ENCODE data around the gene STK39.

STK39 gene

DNA sequence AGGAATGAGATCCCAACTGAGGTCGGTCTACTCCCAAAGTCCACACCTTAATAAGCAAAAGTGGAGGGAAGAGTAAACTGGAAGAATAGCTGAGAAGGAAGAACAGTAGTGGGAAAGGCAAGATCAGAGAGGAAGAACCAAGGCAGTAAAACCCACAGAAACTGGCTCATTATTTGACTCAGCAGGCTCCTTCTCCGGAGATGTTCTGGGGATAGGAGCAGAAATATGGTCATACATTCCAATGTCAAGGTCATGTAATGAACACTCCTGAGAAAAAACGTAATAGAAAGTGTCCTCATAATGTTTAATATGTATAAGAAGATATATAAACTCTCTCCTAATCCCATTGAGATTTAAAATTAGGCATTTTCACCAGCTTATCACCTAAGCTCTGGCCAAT lies 39.5 kb downstream of the STK39 start:
- DNase-seq (ENCODE audit: low spot score), result no peak

DNA sequence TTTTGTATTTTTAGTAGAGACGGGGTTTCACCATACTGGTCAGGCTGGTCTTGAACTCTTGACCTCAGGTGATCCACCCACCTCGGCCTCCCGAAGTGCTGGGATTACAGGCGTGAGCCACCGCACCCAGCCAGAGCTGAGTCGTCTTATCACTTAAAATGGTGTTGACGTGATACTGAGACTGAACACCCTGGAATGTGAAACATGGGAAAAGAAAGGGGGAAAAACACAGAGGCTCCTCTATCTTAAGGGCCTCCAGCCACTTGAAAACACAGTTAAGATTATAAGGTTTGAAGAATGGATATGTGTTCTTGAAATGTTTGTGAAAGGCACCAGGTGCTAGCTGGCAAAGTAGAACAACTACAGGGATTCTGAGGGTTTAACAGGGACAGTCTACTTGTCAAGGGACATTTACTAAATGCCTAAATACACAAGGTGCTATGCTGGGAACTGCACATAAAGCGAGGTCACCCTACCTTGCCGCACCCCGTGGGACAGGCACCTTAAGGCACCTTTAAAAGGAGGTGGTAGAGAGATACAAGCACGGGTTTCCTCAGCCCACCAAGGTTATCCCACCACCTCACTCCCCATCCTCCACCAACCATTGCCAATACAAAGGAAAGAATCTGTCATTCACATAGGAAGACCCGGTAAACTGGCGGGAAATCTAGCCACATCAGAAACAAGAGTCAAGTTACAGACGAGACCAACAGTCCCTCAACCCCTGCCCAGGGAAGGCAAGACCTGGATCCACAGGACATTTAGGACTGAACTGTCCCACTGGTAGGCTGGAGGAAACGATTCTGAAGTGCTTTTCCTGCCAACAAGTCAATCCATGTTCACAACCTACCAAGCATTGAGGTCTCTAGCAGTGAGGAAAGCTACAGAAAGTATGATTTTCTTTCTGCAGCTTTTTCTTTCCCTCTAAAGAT lies 43.4 kb downstream of the STK39 start:
- DNase-seq (ENCODE audit: low spot score), result no peak

DNA sequence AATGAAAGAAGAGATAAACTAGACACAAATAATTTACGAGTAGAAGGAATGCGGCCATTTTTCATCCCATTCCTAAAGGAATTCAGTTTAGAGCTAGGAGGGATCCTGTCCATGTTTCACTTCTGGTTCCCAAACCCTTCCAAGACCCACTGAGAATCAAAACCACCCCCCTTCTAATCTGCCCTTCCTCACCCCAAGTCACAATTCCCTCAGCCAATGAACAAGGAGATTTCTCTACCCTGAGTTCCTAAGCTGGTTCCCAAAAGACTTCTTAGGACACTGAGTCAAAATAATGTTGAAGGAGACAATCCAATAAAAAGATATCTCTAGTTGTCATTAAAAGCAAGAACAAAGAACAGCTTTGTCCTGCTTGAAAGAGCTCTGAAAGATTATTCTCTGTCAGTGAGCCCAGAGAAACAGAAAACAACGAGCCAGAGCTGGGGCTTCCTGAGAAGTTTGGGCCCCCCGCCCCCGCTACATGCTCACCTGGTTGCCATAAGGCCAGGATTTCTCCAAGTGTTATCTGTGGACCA lies 45.7 kb downstream of the STK39 start:
- peak; percentile 50 for DNase-seq (ENCODE audit: low spot score)

DNA sequence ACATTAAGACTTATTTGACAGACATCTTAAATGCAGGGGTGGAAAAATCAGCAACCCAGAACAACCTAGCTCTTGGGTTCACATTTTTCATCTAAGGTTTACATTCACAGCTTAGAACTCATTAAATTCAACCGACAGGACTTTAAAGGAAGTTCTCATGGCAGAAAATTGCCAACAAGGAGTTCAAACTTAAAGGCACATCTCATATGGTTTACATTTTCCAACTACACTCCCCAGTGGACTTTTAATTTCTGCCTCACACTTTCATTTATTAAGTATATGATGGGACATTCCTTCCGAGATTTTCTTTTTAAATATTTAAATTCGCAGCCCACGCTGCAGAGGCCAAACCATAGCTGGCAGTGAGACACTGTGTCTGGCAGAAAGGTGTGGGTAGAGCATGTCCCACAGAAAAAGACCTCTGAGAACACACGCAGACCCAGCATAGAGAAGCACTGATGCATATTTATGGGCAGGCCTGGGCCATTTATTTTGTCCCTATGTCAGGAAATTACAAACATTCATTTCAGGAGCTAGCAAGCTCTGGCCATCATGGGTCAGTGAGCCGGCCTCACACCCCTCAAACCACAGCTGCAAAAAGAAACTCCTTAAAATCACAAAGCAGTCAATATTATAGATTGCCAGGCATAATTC lies 46.3 kb downstream of the STK39 start:
- no peak for DNase-seq (ENCODE audit: low spot score)

DNA sequence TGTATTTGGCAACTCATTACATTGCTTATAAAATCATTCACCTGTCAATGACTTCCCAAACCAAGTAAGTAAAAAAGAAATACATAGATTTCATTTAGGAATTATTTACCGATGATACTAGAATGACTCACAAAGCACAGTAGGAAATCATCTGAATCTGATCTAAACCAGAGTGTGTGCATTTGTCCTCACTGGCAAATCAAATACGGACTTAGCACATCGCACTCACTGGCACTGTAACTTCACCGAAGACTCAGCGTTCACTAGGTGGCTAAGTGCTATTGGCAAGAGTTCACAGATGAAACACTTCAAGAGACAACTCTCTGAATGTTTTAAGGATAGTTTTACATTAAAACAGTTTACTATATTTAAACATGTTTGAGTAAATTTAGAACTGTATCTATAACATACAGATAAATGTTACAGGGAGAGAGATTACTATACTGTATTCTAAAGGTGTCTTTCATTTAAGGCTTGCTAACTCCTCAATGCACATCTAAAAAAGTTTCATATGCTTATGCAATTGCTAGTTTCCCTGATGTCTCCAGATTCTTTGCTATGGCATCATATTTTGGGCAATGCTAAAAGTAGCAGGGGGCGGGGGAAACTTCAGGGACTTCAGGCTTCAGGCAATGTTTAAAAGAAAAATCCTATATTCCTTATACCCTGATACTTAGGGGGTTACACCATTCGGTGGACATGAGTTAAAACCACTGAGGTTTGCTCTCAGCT lies 48.8 kb downstream of the STK39 start:
- no peak for DNase-seq (ENCODE audit: low spot score)

DNA sequence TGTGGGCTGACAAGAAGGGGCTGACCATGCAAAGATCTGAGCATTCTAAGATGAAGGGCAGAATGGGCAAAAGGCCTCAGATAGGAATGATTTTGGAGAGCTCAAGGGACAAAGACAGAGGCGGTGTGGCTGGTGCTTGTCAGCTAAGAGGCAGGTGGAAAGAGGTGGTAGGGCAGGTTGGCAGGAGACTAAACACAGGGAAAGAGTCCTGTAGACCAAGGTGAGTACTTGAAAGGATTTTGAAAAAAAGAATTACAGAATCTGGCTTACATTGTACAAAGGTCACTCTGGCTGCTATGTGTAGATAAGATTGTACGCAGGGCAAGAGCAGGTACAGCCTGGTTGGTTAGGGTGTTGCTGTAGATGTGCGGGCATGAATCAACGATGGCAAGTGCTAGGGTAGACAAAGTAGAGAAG lies 50.6 kb downstream of the STK39 start:
- DNase-seq (ENCODE audit: low spot score), result no peak

DNA sequence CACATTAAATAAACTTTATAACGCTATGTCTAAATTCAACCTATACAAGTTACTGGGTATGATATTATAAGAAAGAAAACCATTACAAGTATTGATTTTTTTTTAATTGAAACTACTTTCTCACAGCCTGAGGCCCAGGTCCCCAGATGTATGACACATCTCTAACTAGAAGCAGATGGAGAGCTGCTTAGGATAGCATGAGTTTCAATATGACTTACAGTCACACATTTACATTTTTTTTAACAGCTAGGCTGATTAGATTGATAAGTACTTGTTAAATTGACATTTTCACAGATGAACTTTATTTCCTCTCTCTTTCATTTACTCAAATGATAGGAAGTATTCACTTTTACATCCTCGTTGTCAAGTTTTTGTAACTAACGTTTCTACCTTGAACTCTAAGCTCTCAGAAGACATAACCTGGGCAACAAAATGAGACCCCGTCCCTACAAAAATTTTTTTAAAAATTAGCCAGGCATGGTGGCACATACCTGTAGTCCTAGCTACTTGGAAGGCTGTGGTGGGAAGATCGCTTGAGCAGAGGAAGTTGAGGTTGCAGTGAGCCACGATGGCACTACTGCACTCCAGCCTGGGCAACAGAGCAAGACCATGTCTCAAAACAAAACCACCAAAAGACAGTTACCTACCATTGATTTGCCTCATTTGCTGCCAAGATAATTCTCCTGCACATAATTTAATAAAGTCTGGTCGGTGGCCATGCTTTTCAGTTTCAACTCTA lies 52.4 kb downstream of the STK39 start:
- DNase-seq (ENCODE audit: low spot score), result no peak

DNA sequence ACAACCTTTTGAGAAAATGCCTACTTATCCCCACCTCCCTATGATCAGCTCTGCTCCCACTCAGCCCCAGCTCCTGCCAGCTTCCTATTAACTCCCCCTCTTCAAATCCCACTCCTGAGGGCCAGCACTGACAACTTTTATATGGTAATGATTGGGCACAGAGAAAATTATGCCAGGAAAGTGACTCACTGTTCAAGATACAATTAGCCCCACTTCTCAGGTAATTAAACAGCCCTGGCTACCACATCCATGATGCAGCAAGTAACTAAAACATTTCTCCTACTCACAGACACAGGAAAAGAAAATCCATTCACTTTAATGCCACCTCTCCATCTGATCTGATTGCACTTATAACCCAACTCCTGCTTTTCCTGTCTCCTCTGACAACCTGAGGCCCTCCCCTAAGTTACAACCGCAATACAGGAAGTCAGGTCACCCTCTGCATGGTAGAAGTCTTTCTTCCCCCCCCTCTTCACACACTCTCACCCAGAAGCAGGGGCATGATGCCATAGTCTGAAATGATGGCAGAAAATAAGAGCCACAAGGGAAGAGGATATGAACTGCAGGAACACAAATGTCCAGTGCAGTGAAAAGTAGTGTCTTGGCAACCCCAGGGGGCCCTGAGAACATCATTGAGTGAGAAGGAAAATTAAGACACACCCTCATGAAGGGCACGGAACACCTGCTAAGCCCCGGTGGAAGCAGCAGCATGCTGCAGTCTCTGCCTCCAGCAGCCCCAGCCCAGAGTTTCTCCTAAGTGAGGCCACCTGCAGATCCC lies 54.4 kb downstream of the STK39 start:
- DNase-seq (ENCODE audit: low spot score), result no peak

DNA sequence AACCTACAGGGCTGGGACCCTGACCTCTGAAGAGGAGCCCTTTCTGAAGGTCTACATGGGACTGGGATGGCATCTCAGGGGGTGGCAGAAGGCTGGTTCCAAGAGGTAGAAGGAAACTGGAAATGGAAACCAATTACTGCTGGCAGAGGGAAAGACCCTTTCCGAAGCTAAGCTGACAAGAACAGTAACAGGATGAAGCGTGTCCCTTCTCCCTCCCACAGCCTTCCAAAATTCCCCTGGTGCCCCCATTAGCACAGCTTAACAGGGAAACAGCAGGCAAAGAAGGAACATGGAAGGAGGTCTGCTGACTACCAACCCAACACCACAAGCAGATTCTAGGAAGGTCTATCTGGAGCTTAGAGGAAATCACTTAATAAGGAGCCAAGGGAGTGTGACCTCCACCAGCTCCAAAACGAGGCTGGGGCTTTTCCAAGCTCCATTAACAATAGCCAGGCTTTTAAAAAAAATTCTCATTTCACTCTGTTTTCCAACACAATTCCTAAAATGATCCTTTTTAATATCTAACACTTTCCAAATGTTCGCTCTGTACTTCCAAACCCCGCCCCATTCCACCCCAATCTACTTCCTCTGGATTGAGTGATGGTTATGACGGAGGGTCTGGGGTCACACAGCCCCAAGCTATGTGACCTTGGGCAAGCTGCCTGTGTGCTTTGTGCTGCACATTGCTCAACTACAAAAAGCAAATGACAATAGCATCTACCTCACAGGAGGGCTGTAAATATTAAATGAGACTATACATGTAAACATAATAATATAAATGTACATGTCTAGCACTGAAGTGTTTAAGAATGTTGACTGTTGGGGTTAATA lies 55.2 kb downstream of the STK39 start:
- DNase-seq (ENCODE audit: low spot score), result no peak

DNA sequence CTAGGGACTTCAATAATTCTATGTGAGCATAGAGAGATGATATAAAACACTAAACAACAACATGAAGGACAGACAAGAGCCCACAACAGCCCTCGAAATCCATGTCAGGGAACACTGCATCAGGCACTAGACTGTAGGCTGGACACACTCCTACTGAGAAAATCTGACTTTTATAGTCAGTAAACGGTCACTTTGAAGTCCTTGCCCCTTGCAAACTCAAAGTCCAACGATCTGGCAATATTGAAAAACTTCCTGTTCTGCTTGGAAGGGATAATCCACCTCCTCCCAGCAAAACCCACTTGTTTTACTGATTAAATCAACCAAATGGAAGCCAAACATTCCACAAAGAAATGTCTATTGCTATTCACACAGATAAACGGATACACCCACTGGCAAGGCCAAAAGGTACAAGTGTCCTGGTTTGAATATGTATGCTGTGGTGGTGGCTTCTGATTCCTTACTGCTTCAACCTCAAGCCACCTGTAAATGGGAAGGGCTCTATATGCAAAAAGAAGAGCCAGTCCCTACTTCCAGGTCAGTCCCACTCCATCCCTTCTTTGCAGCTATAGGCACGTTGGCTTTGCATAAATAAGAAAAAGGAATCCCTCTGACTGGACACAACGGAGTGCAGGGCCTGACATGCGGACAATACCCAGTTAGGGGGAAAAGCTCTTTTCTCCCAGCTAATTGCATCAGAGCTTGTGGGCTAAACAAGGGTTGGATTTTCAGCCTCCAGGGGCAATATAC lies 56.6 kb downstream of the STK39 start:
- no peak for DNase-seq (ENCODE audit: low spot score)

DNA sequence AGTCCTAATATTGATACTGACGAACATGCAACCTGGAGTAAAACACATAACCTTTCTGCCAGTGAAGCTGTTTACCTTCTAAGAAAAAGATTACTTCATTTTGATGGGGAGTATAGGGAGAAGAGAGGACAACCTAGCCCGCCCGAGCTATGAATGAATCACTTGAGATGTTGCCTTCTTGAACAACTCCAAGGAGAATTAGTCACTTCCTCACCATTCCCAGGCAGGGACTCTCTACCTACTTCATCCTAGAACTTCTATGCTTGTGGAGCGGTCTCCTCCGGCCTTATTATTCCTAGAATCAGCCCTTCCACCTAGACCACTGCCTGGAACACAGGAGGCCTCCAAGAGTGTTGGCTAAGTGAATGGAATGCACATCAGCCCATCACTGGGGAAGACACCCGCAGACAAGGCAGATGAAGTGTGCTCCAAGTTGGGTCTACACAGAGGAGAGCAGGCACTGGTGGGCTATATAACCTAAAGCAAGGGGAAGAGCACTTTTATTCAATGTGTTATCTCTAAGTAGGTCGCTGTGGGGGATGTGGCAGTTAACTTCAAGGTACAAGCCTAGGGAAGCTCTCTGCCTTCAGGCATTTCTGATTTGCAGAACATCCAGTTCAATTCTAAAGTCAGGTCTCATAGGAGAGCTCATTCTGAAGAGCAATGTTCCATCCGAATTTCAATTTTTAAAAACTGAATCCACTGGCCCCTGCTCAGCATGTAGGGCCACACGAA lies 57.4 kb downstream of the STK39 start:
- DNase-seq (ENCODE audit: low spot score), result no peak

DNA sequence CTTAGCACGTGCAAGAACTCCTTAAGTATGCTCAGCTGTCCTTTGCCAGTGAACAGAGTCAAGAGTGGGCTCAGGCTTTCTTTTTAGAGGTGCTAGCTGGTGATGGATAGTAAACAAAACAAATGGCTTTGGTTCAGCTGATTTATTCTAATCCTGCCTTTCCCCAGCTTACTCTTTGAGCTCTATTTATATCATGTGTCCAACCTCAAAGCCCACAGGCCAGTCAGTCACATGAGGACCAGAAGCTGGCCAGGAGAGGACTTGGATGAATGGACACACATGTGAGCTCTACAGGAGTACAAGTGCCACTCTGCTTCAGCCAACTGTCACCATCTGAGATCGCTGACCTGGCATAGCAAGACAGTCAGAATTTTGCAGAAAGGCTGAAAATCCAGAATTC lies 59.4 kb downstream of the STK39 start:
- DNase-seq (ENCODE audit: low spot score), result no peak

DNA sequence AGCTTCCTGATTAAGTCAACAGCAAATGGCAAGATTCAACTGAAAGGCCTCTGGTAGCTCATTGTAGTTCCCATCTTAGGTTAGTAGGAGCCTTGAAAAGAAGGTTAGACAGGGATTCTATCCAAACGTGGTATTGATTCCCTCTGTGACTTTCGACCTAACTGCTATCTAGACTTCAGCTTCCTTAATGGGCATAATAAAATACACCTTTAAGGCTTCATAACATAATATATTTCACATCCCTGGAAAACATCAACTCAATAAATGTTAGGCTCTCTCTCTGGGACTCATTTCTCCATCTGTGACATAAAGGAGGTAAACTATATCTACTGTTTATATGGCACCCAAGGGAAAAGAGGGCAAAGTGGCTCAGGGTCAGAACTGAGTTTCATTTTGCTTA lies 60.9 kb downstream of the STK39 start:
- no peak for DNase-seq (ENCODE audit: low spot score)

DNA sequence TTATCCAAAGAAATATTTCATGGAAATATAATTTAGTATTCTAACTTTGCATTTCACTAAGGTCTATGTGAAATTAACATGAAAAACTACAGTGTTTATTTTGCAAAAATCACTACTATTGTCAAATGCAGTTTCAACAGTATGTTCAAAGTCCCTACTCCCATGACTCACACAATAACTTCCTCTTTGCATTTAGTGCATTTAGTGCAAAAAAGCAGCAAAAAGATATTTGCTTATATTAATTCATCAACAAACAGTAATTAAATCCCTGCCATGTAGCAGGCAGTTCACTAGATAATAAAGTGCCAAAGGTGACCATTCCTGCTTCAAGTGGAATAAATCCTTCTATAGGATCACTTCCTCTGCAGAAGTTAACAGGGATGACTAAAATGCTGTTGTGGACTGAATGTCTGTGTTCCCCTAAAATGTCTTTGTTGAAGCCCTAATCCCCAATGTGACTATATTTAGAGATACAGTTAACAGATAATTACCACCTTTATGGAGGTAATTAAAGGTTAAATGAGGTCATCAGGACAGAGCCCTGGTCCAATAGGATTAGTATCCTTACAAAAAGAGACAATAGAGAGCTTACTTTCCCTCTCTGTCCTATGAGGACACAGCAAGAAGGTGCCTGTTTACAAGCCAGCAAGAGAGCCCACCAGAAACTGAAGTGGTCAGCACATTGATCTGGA lies 61.7 kb downstream of the STK39 start:
- DNase-seq (ENCODE audit: low spot score), result no peak

DNA sequence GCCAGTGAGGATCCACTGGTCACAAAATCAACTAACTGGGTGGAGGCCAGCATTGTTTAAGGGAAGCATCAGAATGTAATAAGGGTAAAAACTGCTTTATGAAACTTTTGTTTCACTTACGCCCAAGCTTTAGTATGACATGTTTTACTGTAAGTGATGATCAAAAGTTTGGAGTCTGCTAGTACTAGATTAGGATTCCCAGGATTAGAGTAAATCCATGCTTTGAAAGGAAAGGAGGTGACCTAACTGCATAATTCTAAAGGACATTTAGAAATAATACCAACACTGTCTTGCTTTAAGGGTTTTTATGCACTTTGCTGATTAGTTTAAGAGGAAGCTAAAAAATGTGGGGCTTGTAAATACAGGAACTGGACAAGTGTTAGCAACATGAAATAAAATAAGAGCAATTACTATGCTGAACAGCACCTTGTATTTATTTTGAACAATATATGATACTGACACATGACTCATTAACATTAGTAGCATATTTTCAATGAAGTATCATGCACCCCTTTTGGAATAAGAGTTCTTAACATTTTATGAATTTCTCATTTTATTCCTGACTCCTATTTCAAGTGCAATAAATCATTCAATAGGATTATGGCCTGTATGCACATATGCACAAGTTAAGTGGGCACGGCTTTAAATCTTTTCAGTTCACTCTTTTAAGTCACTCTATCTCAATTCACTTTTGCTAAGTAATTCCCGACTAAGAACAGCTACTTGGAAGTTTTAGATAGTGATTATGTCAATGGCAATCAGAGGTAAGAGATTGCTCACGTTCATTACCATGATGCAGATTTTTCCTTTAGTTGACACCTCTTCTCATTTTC lies 62.5 kb downstream of the STK39 start:
- no peak for DNase-seq (ENCODE audit: low spot score)

DNA sequence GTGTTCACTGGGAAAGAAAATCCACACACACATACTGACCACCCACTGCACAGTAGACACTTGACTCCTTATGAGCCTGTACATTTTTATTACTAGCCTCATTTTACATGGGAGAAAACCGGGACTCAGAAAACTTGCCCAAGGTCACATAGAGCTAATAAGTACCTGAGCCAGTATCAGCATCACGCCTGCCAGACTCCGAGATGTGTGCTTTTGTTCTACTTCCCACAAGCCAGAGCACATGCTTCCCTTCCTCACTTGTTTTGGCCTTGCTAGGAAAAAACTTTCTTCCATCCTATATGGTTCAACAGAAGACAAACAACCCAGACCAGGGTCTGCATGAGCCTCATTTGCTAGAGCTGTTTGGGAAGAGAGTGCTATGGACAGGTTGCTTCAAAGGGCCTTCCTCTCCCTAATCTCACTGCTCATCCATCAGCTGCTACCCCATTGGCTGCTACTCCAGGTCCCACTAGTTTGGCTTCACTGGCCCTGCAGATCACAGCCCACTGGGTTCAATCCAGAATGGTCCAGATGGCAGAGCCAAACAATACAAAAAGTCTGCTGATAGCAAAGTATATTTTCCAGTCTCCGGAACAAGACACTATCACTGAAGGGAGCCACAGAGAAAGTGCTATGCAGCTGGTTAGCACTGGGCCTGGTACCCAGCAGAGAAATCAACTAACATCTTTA lies 63.9 kb downstream of the STK39 start:
- DNase-seq (ENCODE audit: low spot score), result peak; percentile 63

Measured in globus pallidus (tissue), 1 donor.